IPS DF 6.9 (cell line): Measurements from ENCODE around the gene ARRB2.
"Not testable (repeated sequence)": the region's sequence is repeated elsewhere in the genome, so short reads cannot be mapped to it uniquely, and the experiment has no call there.

Experiments
- DNase-seq: peaks from one replicate; pipeline ENCODE4 v3.0.0-alpha.2; 2013; ENCODE audit warnings: low read depth, low spot score
- H3K27ac ChIP-seq: one replicate; pipeline ENCODE4 v1.5.1; 2013; ENCODE audit warnings: low read length, control low read depth
- H3K27me3 ChIP-seq: 2 replicates; pipeline ENCODE4 v1.6.1; 2013; ENCODE audit warnings: mild to moderate bottlenecking, low read length; ENCODE audit not compliant: control insufficient read depth, insufficient read depth
- H3K36me3 ChIP-seq: 2 replicates; pipeline ENCODE4 v1.6.1; 2013; ENCODE audit warnings: low read length; ENCODE audit not compliant: control insufficient read depth, insufficient read depth
- H3K4me1 ChIP-seq: 2 replicates; pipeline ENCODE4 v1.6.1; 2013; ENCODE audit warnings: low read length; ENCODE audit not compliant: control insufficient read depth, insufficient read depth
- H3K4me3 ChIP-seq: 2 replicates; pipeline ENCODE4 v1.5.1; 2013; ENCODE audit warnings: mild to moderate bottlenecking, low read length
- H3K9me3 ChIP-seq: 2 replicates; pipeline ENCODE4 v1.6.1; 2013; ENCODE audit warnings: low read length, inconsistent platforms; ENCODE audit not compliant: control insufficient read depth, insufficient read depth
- WGBS: extraction: QIAGEN DNeasy Blood & Tissue Kit; methylation state at CpG from one replicate; pipeline ENCODE4 v1.1.7; 2013; ENCODE audit warnings: mixed read lengths, missing lambda C conversion rate; ENCODE audit not compliant: insufficient read length, insufficient coverage; 5-methylcytosine and 5-hydroxymethylcytosine counted together

The ARRB2 gene

GRCh38 chr17:4714340-4715062 lies 4.1 kb downstream of the ARRB2 start:
- not testable (repeated sequence) for H3K36me3 ChIP-seq, H3K9me3 ChIP-seq, H3K27ac ChIP-seq, H3K27me3 ChIP-seq, DNase-seq, H3K4me3 ChIP-seq, H3K4me1 ChIP-seq
- no CpG with 5 or more reads among the region's 15 CpGs for WGBS

DNA sequence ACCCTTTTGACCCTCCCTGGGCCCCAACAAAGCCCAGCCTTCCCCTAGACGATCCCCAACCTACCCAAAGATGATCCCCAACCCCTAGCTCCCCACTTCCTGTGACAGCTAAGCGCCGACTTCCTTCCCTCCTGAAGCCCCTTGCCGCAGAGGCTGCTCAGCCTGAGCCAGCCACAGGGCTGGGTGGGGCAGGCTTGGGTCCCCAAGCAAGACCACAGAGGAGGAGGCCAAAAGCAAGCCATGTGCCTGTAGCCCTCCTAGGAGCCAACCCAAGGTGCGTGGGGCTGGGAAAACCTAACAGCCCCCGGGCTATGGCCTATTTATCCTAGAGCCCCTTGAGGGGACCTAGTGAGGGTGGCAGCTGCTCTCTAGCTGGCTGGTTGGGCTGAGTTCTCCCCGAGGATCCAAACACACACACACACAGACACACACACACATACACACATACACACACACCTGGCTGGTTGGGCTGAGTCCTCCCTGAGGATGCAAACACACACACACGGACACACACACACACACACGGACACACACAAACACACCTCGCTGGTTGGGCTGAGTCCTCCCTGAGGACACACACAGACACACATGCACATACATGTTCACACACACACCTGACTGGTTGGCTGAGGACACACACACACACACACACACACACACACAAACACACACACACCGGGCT lies 4.8 kb downstream of the ARRB2 start:
- Histone ChIP-seq H3K27ac (no peak overlapping the region), H3K4me1 (peaks cover 2% of the 10 kb centered on the region; the same call in 1 of the 2 replicates), H3K36me3 (peaks cover 13% of the 10 kb centered on the region), H3K9me3 (no peaks in the 10 kb centered on the region), H3K27me3 (no peaks in the 10 kb centered on the region), H3K4me3 (no peak overlapping the region)
- DNase-seq = no peak
- no CpG with 5 or more reads among the region's 11 CpGs for WGBS

GRCh38 chr17:4716081-4716480 lies 5.6 kb downstream of the ARRB2 start:
- no CpG with 5 or more reads among the region's 10 CpGs for WGBS
- peaks cover 15% of the 10 kb centered on the region for H3K36me3 ChIP-seq

DNA sequence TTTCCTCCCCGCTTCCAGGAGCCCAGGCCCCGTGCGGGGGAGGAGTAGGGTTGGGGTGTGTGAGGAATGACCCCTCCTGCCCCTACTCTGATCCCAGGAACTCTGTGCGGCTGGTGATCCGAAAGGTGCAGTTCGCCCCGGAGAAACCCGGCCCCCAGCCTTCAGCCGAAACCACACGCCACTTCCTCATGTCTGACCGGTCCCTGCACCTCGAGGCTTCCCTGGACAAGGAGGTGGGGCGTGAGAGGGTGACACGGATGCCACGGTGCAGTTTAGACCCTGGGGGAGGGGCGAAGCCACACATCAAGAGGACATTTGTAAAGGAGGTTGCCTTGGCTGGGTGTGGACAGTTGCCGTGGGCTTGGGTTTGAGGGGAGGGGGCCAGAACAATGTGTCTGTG lies 7.4 kb downstream of the ARRB2 start:
- WGBS = no CpG with 5 or more reads among the region's 17 CpGs
- H3K4me1 ChIP-seq = no peaks in the 10 kb centered on the region
- H3K4me3 ChIP-seq = no peak overlapping the region
- DNase-seq = no peak
- H3K27ac ChIP-seq = no peak overlapping the region
- H3K36me3 ChIP-seq = peaks cover 15% of the 10 kb centered on the region
- H3K9me3 ChIP-seq = no peaks in the 10 kb centered on the region
- H3K27me3 ChIP-seq = no peaks in the 10 kb centered on the region

More at GRCh38 chr17:4716081-4716480, 5.6 kb downstream of the ARRB2 start:
- Histone ChIP-seq H3K27ac (no peak overlapping the region), H3K4me3 (no peak overlapping the region), H3K27me3 (no peaks in the 10 kb centered on the region), H3K4me1 (peaks cover 2% of the 10 kb centered on the region; the same call in 1 of the 2 replicates), H3K9me3 (no peaks in the 10 kb centered on the region)
- no peak for DNase-seq

DNA sequence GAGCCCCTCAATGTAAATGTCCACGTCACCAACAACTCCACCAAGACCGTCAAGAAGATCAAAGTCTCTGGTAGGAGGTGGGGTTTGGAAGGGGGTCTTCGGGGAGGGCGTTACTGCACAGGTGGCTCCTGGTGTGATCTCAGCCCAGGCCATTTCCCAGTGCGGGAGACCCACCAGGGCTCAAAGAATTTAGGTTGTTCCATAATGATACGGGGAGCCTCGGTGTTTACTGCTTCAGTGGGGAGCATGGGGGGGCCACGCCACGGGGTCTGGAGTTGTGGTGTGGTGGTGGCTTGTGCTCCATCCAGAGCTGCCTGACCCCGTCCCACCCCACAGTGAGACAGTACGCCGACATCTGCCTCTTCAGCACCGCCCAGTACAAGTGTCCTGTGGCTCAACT lies 7.8 kb downstream of the ARRB2 start:
- no peak for DNase-seq
- Histone ChIP-seq H3K36me3 (peaks cover 15% of the 10 kb centered on the region), H3K4me1 (no peaks in the 10 kb centered on the region), H3K27me3 (no peaks in the 10 kb centered on the region), H3K4me3 (no peak overlapping the region), H3K27ac (no peak overlapping the region), H3K9me3 (no peaks in the 10 kb centered on the region)
- no CpG with 5 or more reads among the region's 13 CpGs for WGBS

DNA sequence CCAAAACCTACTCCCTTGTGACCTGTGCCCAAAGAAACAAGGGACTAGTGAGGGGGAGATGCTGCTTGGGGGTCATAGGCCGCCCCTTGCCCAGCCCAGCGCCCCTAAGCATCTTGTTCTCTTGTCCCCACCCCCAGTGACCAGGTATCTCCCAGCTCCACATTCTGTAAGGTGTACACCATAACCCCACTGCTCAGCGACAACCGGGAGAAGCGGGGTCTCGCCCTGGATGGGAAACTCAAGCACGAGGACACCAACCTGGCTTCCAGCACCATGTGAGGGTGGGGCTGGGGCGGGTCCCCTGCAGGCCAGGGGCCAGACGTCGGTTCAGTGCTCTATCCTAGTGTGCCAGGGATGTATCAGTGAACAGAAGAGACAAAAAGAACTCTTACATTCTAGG lies 8.7 kb downstream of the ARRB2 start:
- no peaks in the 10 kb centered on the region for H3K9me3 ChIP-seq
- no CpG with 5 or more reads among the region's 10 CpGs for WGBS
- peaks cover 15% of the 10 kb centered on the region for H3K36me3 ChIP-seq
- no peak for DNase-seq
- H3K27ac ChIP-seq = no peak overlapping the region
- H3K4me3 ChIP-seq = no peak overlapping the region
- no peaks in the 10 kb centered on the region for H3K4me1 ChIP-seq
- no peaks in the 10 kb centered on the region for H3K27me3 ChIP-seq

DNA sequence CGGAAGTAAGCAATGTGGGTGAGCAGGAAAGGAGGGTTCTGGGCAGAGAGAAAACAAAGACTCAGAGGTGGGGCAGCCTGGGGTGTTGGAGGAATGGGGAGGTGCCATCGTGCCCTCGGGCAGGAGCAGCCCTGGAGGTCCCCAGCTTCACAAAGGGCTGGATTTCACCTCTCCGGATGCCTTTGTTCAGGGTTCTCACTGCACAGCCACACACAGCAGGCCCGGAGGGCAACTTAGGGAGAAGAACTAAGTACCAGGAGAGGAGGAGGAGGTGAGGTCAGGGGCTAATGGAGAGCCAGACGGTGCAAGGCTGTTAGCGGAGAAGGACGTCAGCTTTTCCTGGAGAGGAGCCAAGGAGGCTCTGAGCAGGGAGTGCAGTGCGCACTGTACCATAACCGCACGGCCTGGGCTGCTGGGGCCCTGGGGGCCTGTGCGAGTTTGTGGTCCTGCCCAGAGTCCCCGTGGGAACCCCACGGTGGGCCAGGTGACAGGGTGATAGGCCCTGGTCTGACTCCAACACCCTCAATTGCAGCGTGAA lies 9.3 kb downstream of the ARRB2 start:
- no peak overlapping the region for H3K27ac ChIP-seq
- peaks cover 15% of the 10 kb centered on the region for H3K36me3 ChIP-seq

DNA sequence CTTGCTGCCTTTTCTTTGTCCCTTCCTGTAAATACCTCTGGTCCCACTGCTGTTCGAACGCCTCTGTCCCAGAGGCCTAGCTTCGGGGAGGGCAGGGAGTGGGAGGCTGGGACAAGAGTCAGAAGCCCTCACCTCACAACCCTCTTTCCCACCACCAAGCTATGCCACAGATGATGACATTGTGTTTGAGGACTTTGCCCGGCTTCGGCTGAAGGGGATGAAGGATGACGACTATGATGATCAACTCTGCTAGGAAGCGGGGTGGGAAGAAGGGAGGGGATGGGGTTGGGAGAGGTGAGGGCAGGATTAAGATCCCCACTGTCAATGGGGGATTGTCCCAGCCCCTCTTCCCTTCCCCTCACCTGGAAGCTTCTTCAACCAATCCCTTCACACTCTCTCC lies 10.4 kb downstream of the ARRB2 start:
- no peak for DNase-seq
- Histone ChIP-seq H3K4me1 (no peaks in the 10 kb centered on the region), H3K36me3 (peaks cover 15% of the 10 kb centered on the region), H3K27me3 (no peaks in the 10 kb centered on the region), H3K27ac (no peak overlapping the region), H3K4me3 (no peak overlapping the region), H3K9me3 (no peaks in the 10 kb centered on the region)
- WGBS = no CpG with 5 or more reads among the region's 7 CpGs

More for the DNA sequence above, 9.3 kb downstream of the ARRB2 start:
- no peak for DNase-seq
- Histone ChIP-seq H3K9me3 (no peaks in the 10 kb centered on the region), H3K4me1 (no peaks in the 10 kb centered on the region), H3K4me3 (no peak overlapping the region), H3K27me3 (no peaks in the 10 kb centered on the region)
- no CpG with 5 or more reads among the region's 15 CpGs for WGBS

DNA sequence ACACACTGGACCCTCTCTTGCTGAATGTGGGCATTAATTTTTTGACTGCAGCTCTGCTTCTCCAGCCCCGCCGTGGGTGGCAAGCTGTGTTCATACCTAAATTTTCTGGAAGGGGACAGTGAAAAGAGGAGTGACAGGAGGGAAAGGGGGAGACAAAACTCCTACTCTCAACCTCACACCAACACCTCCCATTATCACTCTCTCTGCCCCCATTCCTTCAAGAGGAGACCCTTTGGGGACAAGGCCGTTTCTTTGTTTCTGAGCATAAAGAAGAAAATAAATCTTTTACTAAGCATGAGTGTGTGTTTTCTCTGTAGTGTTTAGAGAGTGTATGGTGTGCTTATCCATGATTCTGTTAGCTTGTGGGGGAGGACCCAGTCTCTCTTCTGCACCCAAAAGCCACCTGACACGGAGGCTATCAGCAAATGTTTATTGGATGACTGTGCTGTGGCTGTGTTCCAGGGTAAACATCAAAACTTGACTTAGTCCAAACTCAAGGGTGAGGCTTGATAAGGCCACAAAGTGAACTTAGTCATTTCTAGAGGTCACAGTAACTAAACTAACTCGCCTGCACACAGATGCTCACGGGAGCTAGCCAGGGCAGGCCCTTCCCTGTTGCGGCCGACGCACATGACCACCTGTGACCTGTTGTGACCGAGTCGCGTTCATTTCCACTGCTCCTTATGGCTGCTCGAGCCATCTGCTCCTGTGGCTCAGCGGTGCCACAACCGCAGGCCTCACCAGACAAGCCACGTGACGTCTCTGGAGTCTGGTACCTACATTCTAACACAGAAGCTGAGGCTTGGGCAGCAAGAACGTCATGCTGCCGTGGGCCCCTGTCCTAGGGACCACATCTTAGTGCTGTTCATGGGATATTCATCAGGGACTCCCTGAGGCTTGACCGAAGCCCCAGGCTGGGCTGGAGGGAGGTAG lies 11.0 kb downstream of the ARRB2 start:
- H3K4me3 ChIP-seq = no peak overlapping the region
- H3K36me3 ChIP-seq = peaks cover 15% of the 10 kb centered on the region
- no CpG with 5 or more reads among the region's 20 CpGs for WGBS
- DNase-seq = no peak
- no peaks in the 10 kb centered on the region for H3K4me1 ChIP-seq
- H3K9me3 ChIP-seq = no peaks in the 10 kb centered on the region
- no peak overlapping the region for H3K27ac ChIP-seq
- no peaks in the 10 kb centered on the region for H3K27me3 ChIP-seq

GRCh38 chr17:4722678-4723240 lies 12.3 kb downstream of the ARRB2 start:
- H3K27ac ChIP-seq = no peak overlapping the region

More at GRCh38 chr17:4722678-4723240, 12.3 kb downstream of the ARRB2 start:
- Histone ChIP-seq H3K9me3 (no peaks in the 10 kb centered on the region), H3K27me3 (no peaks in the 10 kb centered on the region), H3K4me3 (no peak overlapping the region), H3K4me1 (no peaks in the 10 kb centered on the region), H3K36me3 (peaks cover 8% of the 10 kb centered on the region)
- WGBS = no CpG with 5 or more reads among the region's 16 CpGs
- DNase-seq = no peak
